Keratinocyte (primary cell): ENCODE measurements around the gene HUS1B. TPM values are rescaled to one million over a fixed set of nuclear protein-coding genes. Genes with fewer than 3 reads are reported as not detected.
A peak's percentile ranks its signal among the peaks of the same experiment; 100 is the strongest.

ENCODE experiments used
- DNase-seq: peaks from one replicate; pipeline ENCODE4 v3.0.0-alpha.2; 2011; ENCODE audit warnings: low read depth, missing footprints, low spot score
- FAIRE-seq: peaks from 2 replicates; lab custom pipeline; 2011; peaks lifted over from hg19 to GRCh38; lab: Jason Lieb, UNC
- H2AFZ ChIP-seq: 2 replicates; pipeline ENCODE4 v1.6.0; 2012; ENCODE audit warnings: low read length, control low read depth, inconsistent platforms; ENCODE audit not compliant: control insufficient read depth
- H3K27ac ChIP-seq: 2 replicates; pipeline ENCODE4 v1.5.1; 2011; ENCODE audit warnings: low read length; ENCODE audit not compliant: control insufficient read depth, insufficient read depth
- H3K27me3 ChIP-seq: 3 replicates; pipeline ENCODE4 v1.6.0; 2011; ENCODE audit warnings: low read length; ENCODE audit not compliant: control insufficient read depth, insufficient read depth; ENCODE audit errors: extremely low read depth
- H3K36me3 ChIP-seq, 2 experiments: 2 replicates in 1 of 2; 3 replicates in 1 of 2; pipeline ENCODE4 v1.5.1; 2011; ENCODE audit warnings: low read length in 2 of 2, mild to moderate bottlenecking in 1 of 2; ENCODE audit not compliant: control insufficient read depth in 2 of 2, insufficient read depth in 2 of 2; ENCODE audit errors: extremely low read depth in 1 of 2
- H3K4me1 ChIP-seq: 3 replicates; pipeline ENCODE4 v1.5.1; 2011; ENCODE audit warnings: low read length; ENCODE audit not compliant: control insufficient read depth, insufficient read depth; ENCODE audit errors: extremely low read depth
- H3K4me2 ChIP-seq: 3 replicates; pipeline ENCODE4 v1.6.0; 2011; ENCODE audit warnings: low read depth, low read length; ENCODE audit not compliant: control insufficient read depth, insufficient read depth; ENCODE audit errors: extremely low read depth
- H3K4me3 ChIP-seq, 3 experiments: fragments of 200-600 bp in 1 of 3; sonication (generic) in 1 of 3; 2 replicates in 2 of 3; 3 replicates in 1 of 3; pipeline ENCODE4 v1.5.1; 2011 to 2016; ENCODE audit warnings: low read length in 3 of 3, mild to moderate bottlenecking in 3 of 3, control low read depth in 2 of 3, inconsistent platforms in 1 of 3, low read depth in 1 of 3, mixed read lengths in 1 of 3, mixed run types in 1 of 3, moderate library complexity in 1 of 3; ENCODE audit not compliant: control insufficient read depth in 2 of 3, insufficient read depth in 2 of 3; ENCODE audit errors: extremely low read depth in 1 of 3
- H3K79me2 ChIP-seq: 2 replicates; pipeline ENCODE4 v1.6.0; 2012; ENCODE audit warnings: low read length; ENCODE audit not compliant: control insufficient read depth, insufficient read depth
- H3K9ac ChIP-seq: 3 replicates; pipeline ENCODE4 v1.6.0; 2011; ENCODE audit warnings: low read length; ENCODE audit not compliant: control insufficient read depth, insufficient read depth; ENCODE audit errors: extremely low read depth
- H3K9me1 ChIP-seq: 3 replicates; pipeline ENCODE4 v1.6.0; 2011; ENCODE audit warnings: low read length; ENCODE audit not compliant: control insufficient read depth, insufficient read depth; ENCODE audit errors: extremely low read depth
- H3K9me3 ChIP-seq: 2 replicates; pipeline ENCODE4 v1.5.1; 2012; ENCODE audit warnings: low read depth, low read length; ENCODE audit not compliant: control insufficient read depth
- H4K20me1 ChIP-seq: 3 replicates; pipeline ENCODE4 v1.6.0; 2011; ENCODE audit warnings: low read length; ENCODE audit not compliant: control insufficient read depth, insufficient read depth; ENCODE audit errors: extremely low read depth
- CTCF ChIP-seq, 3 experiments: IDR thresholded peaks in 1 of 3; conservative IDR thresholded peaks in 1 of 3; optimal IDR thresholded peaks in 1 of 3; 2 replicates in 2 of 3; 3 replicates in 1 of 3; pipeline versions ENCODE3 to v1.5.1; 2011; ENCODE audit warnings: low read length in 3 of 3, mild to moderate bottlenecking in 3 of 3, moderate library complexity in 2 of 3, control low read depth in 1 of 3, inconsistent platforms in 1 of 3; ENCODE audit not compliant: insufficient read depth in 2 of 3; ENCODE audit errors: extremely low read depth in 1 of 3
- EZH2 ChIP-seq: IDR thresholded peaks from one replicate; pipeline ENCODE4 v1.6.1; 2012; ENCODE audit warnings: inconsistent platforms, mild to moderate bottlenecking, low read length, moderate library complexity
- dilution Hi-C: fragments of 300-500 bp; cut with MboI; formaldehyde crosslinking; loops from one replicate; pipeline ENCODE4 v1.7.0; 2020; ENCODE audit warnings: low sequenced_read_pairs; ENCODE audit not compliant: extremely low pct_ligation_motif_present
- polyA plus RNA-seq, 5 experiments: library from polyadenylated mRNA; depleted of rRNA in 3 of 5; stranded (reverse) in 3 of 5; stranded (forward) in 1 of 5; unstranded in 1 of 5; fragments of >200 nt; gene quantifications; 1 replicate in 1 of 5; 2 replicates in 3 of 5; 3 replicates in 1 of 5; pipeline versions ENCODE4 v1.2.1 to v1.2.3, GENCODE V29; 2011 to 2012; ENCODE audit warnings: missing spikeins in 2 of 5, low read depth in 1 of 5, low replicate concordance in 1 of 5

Gene HUS1B
- polyA plus RNA-seq, 1 donor (not counting 4 experiments of a cell fraction or from before 2014, with no cell fraction given) = 0.13 TPM

- TF ChIP-seq EZH2 (no peak), CTCF (optimal IDR thresholded peaks at IDR 0.05 in 1 of 3, IDR thresholded peaks at IDR 0.05 in 1 of 3, conservative IDR thresholded peaks at IDR 0.05 in 1 of 3; ENCODE audit: extremely low read depth in 1 of 3, insufficient read depth in 2 of 3, low read length in 3 of 3) (no peak)
- FAIRE-seq (no peak), DNase-seq (no peak)
- H3K27ac ChIP-seq = no peak overlapping the region
- no peaks in the 10 kb centered on the region for H3K9me3 ChIP-seq
- no peak overlapping the region for H3K9ac ChIP-seq
- peaks cover 88% of the 10 kb centered on the region for H3K79me2 ChIP-seq
- peak overlapping the region; percentile 5 for H3K4me2 ChIP-seq
- H3K9me1 ChIP-seq = peaks cover 3% of the 10 kb centered on the region
- H4K20me1 ChIP-seq = peaks cover 6% of the 10 kb centered on the region
- no peak overlapping the region for H3K4me3 ChIP-seq
- H3K4me1 ChIP-seq = peaks cover 27% of the 10 kb centered on the region
- H2AFZ ChIP-seq = no peak overlapping the region
- dilution Hi-C loops = no loop called here
- H3K27me3 ChIP-seq = no peaks in the 10 kb centered on the region
- H3K36me3 ChIP-seq = peaks cover 6 to 14% of the 10 kb centered on the region in 2 experiments
Measured at GRCh38 chr6:684831-685636, 28.1 kb upstream of the HUS1B start.

- no peak overlapping the region for H3K27ac ChIP-seq
- peaks cover 88% of the 10 kb centered on the region for H3K79me2 ChIP-seq
- peaks cover 4 to 12% of the 10 kb centered on the region in 2 experiments for H3K36me3 ChIP-seq
- DNase-seq (no peak), FAIRE-seq (no peak)
- H3K9me1 ChIP-seq = peaks cover 3% of the 10 kb centered on the region
- H3K9ac ChIP-seq = no peak overlapping the region
- no peak overlapping the region for H3K4me2 ChIP-seq
- H2AFZ ChIP-seq = no peak overlapping the region
- H3K9me3 ChIP-seq = no peaks in the 10 kb centered on the region
- H3K27me3 ChIP-seq = no peaks in the 10 kb centered on the region
- dilution Hi-C loops = no loop called here
- no peak for TF ChIP-seq CTCF (optimal IDR thresholded peaks at IDR 0.05 in 1 of 3, IDR thresholded peaks at IDR 0.05 in 1 of 3, conservative IDR thresholded peaks at IDR 0.05 in 1 of 3; ENCODE audit: extremely low read depth in 1 of 3, insufficient read depth in 2 of 3, low read length in 3 of 3)
- TF ChIP-seq EZH2 = no peak
- peaks cover 4% of the 10 kb centered on the region for H4K20me1 ChIP-seq
- peaks cover 28% of the 10 kb centered on the region for H3K4me1 ChIP-seq
- H3K4me3 ChIP-seq = no peak overlapping the region
Measured at GRCh38 chr6:683742-684440, 27.0 kb upstream of the HUS1B start.
